Liver (tissue), 9 donors: ENCODE measurements around the gene B9D1. TPM values are rescaled to one million over a fixed set of nuclear protein-coding genes. Genes with fewer than 3 reads are reported as not detected.

ENCODE experiments used
- DNase-seq: peaks from one replicate; pipeline ENCODE4 v3.0.0-alpha.2; 2017; ENCODE audit warnings: low spot score
- H3K27ac ChIP-seq, 2 donors: one replicate each; pipeline ENCODE4 v1.7.0; 2013; ENCODE audit warnings: inconsistent platforms in 2 of 2, low read length in 2 of 2, control low read depth in 1 of 2, low read depth in 1 of 2, mild to moderate bottlenecking in 1 of 2
- H3K27me3 ChIP-seq, 4 donors: one replicate each; pipeline versions ENCODE4 v1.6.1 to v1.7.0; 2013; ENCODE audit warnings: low read length in 3 of 4, inconsistent platforms in 1 of 4, mild to moderate bottlenecking in 1 of 4, moderate library complexity in 1 of 4; ENCODE audit not compliant: control insufficient read depth in 4 of 4, insufficient read depth in 4 of 4
- H3K36me3 ChIP-seq, 4 donors: one replicate each; pipeline versions ENCODE4 v1.6.1 to v1.7.0; 2013; ENCODE audit warnings: low read length in 3 of 4, mild to moderate bottlenecking in 3 of 4, low read depth in 1 of 4, moderate library complexity in 1 of 4; ENCODE audit not compliant: control insufficient read depth in 4 of 4, insufficient read depth in 3 of 4
- H3K4me1 ChIP-seq, 4 donors: one replicate each; pipeline versions ENCODE4 v1.6.1 to v1.7.0; 2013; ENCODE audit warnings: low read length in 3 of 4, mild to moderate bottlenecking in 3 of 4, moderate library complexity in 1 of 4; ENCODE audit not compliant: control insufficient read depth in 4 of 4, insufficient read depth in 4 of 4
- H3K4me3 ChIP-seq, 3 donors: one replicate each; pipeline versions ENCODE4 v1.6.1 to v1.7.0; 2013; ENCODE audit warnings: low read length in 3 of 3, control low read depth in 1 of 3, low read depth in 1 of 3, mild to moderate bottlenecking in 1 of 3
- H3K9ac ChIP-seq, 2 donors: one replicate each; pipeline ENCODE4 v1.7.0; 2013; ENCODE audit warnings: low read length in 2 of 2, mild to moderate bottlenecking in 2 of 2, moderate library complexity in 2 of 2, control low read depth in 1 of 2, low read depth in 1 of 2
- H3K9me3 ChIP-seq, 4 donors: one replicate each; pipeline versions ENCODE4 v1.6.1 to v1.7.0; 2013; ENCODE audit warnings: low read length in 3 of 4; ENCODE audit not compliant: control insufficient read depth in 4 of 4
- CTCF ChIP-seq: fragments of 150-350 bp; IDR thresholded peaks from 2 replicates; pipeline ENCODE4 v1.5.1; 2017; ENCODE audit warnings: improper control_type of control experiment, low read depth, low read length; ENCODE audit not compliant: missing input control
- EGR1 ChIP-seq, 2 donors: IDR thresholded peaks; 2 replicates each; pipeline ENCODE4 v1.6.1; 2016 to 2018; ENCODE audit warnings: antibody characterized with exemption in 2 of 2, low read depth in 2 of 2
- FOXA2 ChIP-seq: IDR thresholded peaks from 2 replicates; pipeline ENCODE4 v1.6.1; 2016; ENCODE audit warnings: antibody characterized with exemption
- GABPA ChIP-seq, 2 donors: IDR thresholded peaks in 1 of 2; conservative IDR thresholded peaks in 1 of 2; 2 replicates each; pipeline ENCODE4 v1.6.1; 2016; ENCODE audit warnings: antibody characterized with exemption in 2 of 2, mild to moderate bottlenecking in 1 of 2, moderate library complexity in 1 of 2
- HNF4A ChIP-seq, 2 donors: conservative IDR thresholded peaks; 2 replicates each; pipeline ENCODE4 v1.6.1; 2016; ENCODE audit warnings: antibody characterized with exemption in 2 of 2, mild to moderate bottlenecking in 2 of 2
- HNF4G ChIP-seq: IDR thresholded peaks from 2 replicates; pipeline ENCODE4 v1.6.1; 2016; ENCODE audit warnings: antibody characterized with exemption
- JUND ChIP-seq, 2 donors: IDR thresholded peaks; 2 replicates each; pipeline ENCODE4 v1.6.1; 2016; ENCODE audit warnings: antibody characterized with exemption in 2 of 2
- MAX ChIP-seq: IDR thresholded peaks from 2 replicates; pipeline ENCODE4 v1.6.1; 2016; ENCODE audit warnings: antibody characterized with exemption
- RAD21 ChIP-seq, 2 donors: IDR thresholded peaks; 2 replicates each; pipeline ENCODE4 v1.6.1; 2016; ENCODE audit warnings: antibody characterized with exemption in 2 of 2, mild to moderate bottlenecking in 2 of 2
- RXRA ChIP-seq, 2 donors: IDR thresholded peaks; 2 replicates each; pipeline ENCODE4 v1.6.1; 2017 to 2018; ENCODE audit warnings: antibody characterized with exemption in 2 of 2, mild to moderate bottlenecking in 1 of 2
- TAF1 ChIP-seq: conservative IDR thresholded peaks from 2 replicates; pipeline ENCODE4 v1.6.1; 2016; ENCODE audit warnings: antibody characterized with exemption, mild to moderate bottlenecking
- ZBTB33 ChIP-seq: IDR thresholded peaks from 2 replicates; pipeline ENCODE4 v1.6.1; 2016; ENCODE audit warnings: antibody characterized with exemption
- WGBS: extraction: QIAGEN DNeasy Blood & Tissue Kit; methylation state at CpG from one replicate; pipeline ENCODE4 v1.1.7; 2013; 5-methylcytosine and 5-hydroxymethylcytosine counted together
- polyA plus RNA-seq, 2 donors: library from polyadenylated mRNA; stranded (reverse) in 1 of 2; unstranded in 1 of 2; fragments of 200-250 nt in 1 of 2; fragments of >200 nt in 1 of 2; fragmentation: Nextera tagmentation in 1 of 2; extraction: Ambion mirVana in 1 of 2; gene quantifications; one replicate each; pipeline versions ENCODE4 v1.2.1 to v1.2.3, GENCODE V29; 2013 to 2015
- total RNA-seq, 2 donors: library from RNA; depleted of rRNA; stranded (reverse); fragments of >200 nt; gene quantifications; one replicate each; pipeline ENCODE4 v1.2.3, GENCODE V29; 2014
- TF ChIP-seq, protein P1 (sequence below): IDR thresholded peaks from 2 replicates; pipeline ENCODE4 v1.6.1; 2016; ENCODE audit warnings: antibody characterized with exemption
- TF ChIP-seq, protein P2 (sequence below): IDR thresholded peaks from 2 replicates; pipeline ENCODE4 v1.6.1; 2016; ENCODE audit warnings: antibody characterized with exemption, mild to moderate bottlenecking
- donor health status: healthy.
- donor health status: healthy.
- donor health status: healthy.
- donor health status: healthy.
- donor health status: healthy.

Gene B9D1
- total and polyA plus RNA-seq, 4 donors, result 8.4 to 22.0 (median 10.8) TPM

DNA sequence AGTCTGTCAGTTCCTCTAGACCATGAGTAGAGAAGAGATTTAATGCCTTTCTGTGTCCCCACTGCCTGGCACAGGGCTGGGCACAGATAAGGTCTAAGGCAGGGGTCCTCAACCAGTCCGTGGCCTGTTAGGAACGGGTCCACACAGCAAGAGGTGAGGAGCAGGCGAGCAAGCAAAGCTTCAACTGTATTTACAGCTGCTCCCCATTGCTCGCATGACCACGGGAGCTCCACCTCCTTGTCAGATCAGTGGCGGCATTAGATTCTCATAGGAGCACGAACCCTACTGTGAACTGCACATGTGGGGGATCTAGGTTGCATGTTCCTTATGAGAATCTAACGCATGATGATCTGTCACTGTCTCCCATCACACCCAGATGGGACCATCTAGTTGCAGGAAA is 1.8 kb downstream of the B9D1 start:
- DNase-seq, result no peak
- H3K27me3 ChIP-seq, result no peaks in the 10 kb centered on the region
- 95% methylated on average over 8 of the region's 8 CpGs for WGBS
- no peak overlapping the region for H3K4me3 ChIP-seq
- H3K9ac ChIP-seq, result no peak overlapping the region
- H3K4me1 ChIP-seq, result peaks cover 2 to 31% (median 16%) of the 10 kb centered on the region in 4 donors
- H3K9me3 ChIP-seq, result no peaks in the 10 kb centered on the region
- TF ChIP-seq JUND (IDR thresholded peaks at IDR 0.05), result no peak
- TF ChIP-seq, protein P1, sequence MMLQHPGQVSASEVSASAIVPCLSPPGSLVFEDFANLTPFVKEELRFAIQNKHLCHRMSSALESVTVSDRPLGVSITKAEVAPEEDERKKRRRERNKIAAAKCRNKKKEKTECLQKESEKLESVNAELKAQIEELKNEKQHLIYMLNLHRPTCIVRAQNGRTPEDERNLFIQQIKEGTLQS, result no peak
- TF ChIP-seq HNF4A (conservative IDR thresholded peaks at IDR 0.05), result no peak
- no peak overlapping the region for H3K27ac ChIP-seq
- no peaks in the 10 kb centered on the region for H3K36me3 ChIP-seq

- Histone ChIP-seq H3K4me3 (no peak overlapping the region), H3K4me1 (peaks cover 1 to 25% (median 13%) of the 10 kb centered on the region in 4 donors), H3K27me3 (no peaks in the 10 kb centered on the region), H3K36me3 (no peaks in the 10 kb centered on the region), H3K27ac (no peak overlapping the region), H3K9me3 (no peaks in the 10 kb centered on the region), H3K9ac (no peak overlapping the region)
- 96% methylated on average over 5 of the region's 5 CpGs for WGBS
- TF ChIP-seq HNF4A (conservative IDR thresholded peaks at IDR 0.05) (no peak), JUND (IDR thresholded peaks at IDR 0.05) (no peak), MAX (no peak), HNF4G (no peak), ZBTB33 (no peak), RXRA (IDR thresholded peaks at IDR 0.05) (no peak), EGR1 (IDR thresholded peaks at IDR 0.05; ENCODE audit: low read depth in 2 of 2) (no peak), RAD21 (IDR thresholded peaks at IDR 0.05) (no peak), GABPA (IDR thresholded peaks at IDR 0.05 in 1 of 2, conservative IDR thresholded peaks at IDR 0.05 in 1 of 2) (no peak), TAF1 (no peak), FOXA2 (no peak), CTCF (no peak)
- TF ChIP-seq, protein P2, sequence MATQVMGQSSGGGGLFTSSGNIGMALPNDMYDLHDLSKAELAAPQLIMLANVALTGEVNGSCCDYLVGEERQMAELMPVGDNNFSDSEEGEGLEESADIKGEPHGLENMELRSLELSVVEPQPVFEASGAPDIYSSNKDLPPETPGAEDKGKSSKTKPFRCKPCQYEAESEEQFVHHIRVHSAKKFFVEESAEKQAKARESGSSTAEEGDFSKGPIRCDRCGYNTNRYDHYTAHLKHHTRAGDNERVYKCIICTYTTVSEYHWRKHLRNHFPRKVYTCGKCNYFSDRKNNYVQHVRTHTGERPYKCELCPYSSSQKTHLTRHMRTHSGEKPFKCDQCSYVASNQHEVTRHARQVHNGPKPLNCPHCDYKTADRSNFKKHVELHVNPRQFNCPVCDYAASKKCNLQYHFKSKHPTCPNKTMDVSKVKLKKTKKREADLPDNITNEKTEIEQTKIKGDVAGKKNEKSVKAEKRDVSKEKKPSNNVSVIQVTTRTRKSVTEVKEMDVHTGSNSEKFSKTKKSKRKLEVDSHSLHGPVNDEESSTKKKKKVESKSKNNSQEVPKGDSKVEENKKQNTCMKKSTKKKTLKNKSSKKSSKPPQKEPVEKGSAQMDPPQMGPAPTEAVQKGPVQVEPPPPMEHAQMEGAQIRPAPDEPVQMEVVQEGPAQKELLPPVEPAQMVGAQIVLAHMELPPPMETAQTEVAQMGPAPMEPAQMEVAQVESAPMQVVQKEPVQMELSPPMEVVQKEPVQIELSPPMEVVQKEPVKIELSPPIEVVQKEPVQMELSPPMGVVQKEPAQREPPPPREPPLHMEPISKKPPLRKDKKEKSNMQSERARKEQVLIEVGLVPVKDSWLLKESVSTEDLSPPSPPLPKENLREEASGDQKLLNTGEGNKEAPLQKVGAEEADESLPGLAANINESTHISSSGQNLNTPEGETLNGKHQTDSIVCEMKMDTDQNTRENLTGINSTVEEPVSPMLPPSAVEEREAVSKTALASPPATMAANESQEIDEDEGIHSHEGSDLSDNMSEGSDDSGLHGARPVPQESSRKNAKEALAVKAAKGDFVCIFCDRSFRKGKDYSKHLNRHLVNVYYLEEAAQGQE, result no peak
- no peak for DNase-seq
These were observed 2.7 kb downstream of the B9D1 start for GRCh38 chr17:19359856-19360255.
